Neural crest cell (in vitro differentiated cells): ENCODE data around the gene SCRN1. TPM values are rescaled to one million over a fixed set of nuclear protein-coding genes. Genes with fewer than 3 reads are reported as not detected.

Experiments
- DNase-seq: peaks from one replicate; pipeline ENCODE4 v3.0.0; 2021; ENCODE audit warnings: low read depth, mixed read lengths, low spot score
- H3K27ac Mint-ChIP-seq: one replicate; pipeline ENCODE4 v1.8.0; 2021; ENCODE audit warnings: mild to moderate bottlenecking, mixed read lengths; ENCODE audit not compliant: unreplicated experiment
- H3K27me3 Mint-ChIP-seq: 2 replicates; pipeline ENCODE4 v1.8.0; 2021; ENCODE audit warnings: low read depth, mild to moderate bottlenecking, mixed read lengths
- H3K36me3 Mint-ChIP-seq: 2 replicates; pipeline ENCODE4 v1.8.0; 2021; ENCODE audit warnings: low read depth, mild to moderate bottlenecking, mixed read lengths
- H3K4me1 Mint-ChIP-seq: 2 replicates; pipeline ENCODE4 v1.8.0; 2021; ENCODE audit warnings: mixed read lengths
- H3K4me3 Mint-ChIP-seq: one replicate; pipeline ENCODE4 v1.8.0; 2021; ENCODE audit warnings: mild to moderate bottlenecking, mixed read lengths
- H3K9me3 Mint-ChIP-seq: 2 replicates; pipeline ENCODE4 v1.8.0; 2021; ENCODE audit warnings: mixed read lengths
- CTCF ChIP-seq: fragments of 200-600 bp; sonication (generic); conservative IDR thresholded peaks from 2 replicates; pipeline ENCODE4 v1.5.0; 2021; ENCODE audit warnings: antibody characterized with exemption, mild to moderate bottlenecking
- total RNA-seq: library from RNA; stranded (reverse); gene quantifications from 2 replicates; pipeline ENCODE4 v1.2.1, GENCODE V29; 2021

Gene SCRN1
- total RNA-seq, 1 donor from 2014 or later, result 76.8 TPM

GRCh38 chr7:30003098-30003497 lies 13.5 kb upstream of the SCRN1 start:
- no peak for DNase-seq
- no peak for TF ChIP-seq CTCF
- Mint-ChIP-seq H3K9me3 (no peaks in the 10 kb centered on the region), H3K4me3 (no peak overlapping the region), H3K4me1 (peaks cover 22% of the 10 kb centered on the region), H3K36me3 (no peaks in the 10 kb centered on the region), H3K27me3 (no peaks in the 10 kb centered on the region), H3K27ac (no peak overlapping the region)

GRCh38 chr7:30001998-30002397 lies 12.4 kb upstream of the SCRN1 start:
- no peak for DNase-seq
- TF ChIP-seq CTCF, result no peak
- H3K4me1 Mint-ChIP-seq, result peaks cover 22% of the 10 kb centered on the region
- peaks cover 4% of the 10 kb centered on the region for H3K36me3 Mint-ChIP-seq
- no peak overlapping the region for H3K27ac Mint-ChIP-seq
- no peaks in the 10 kb centered on the region for H3K27me3 Mint-ChIP-seq
- H3K9me3 Mint-ChIP-seq, result peaks cover 4% of the 10 kb centered on the region
- H3K4me3 Mint-ChIP-seq, result no peak overlapping the region

GRCh38 chr7:29998489-29998888 lies 8.9 kb upstream of the SCRN1 start:
- peaks cover 13% of the 10 kb centered on the region for H3K36me3 Mint-ChIP-seq
- no peaks in the 10 kb centered on the region for H3K27me3 Mint-ChIP-seq
- no peak for DNase-seq
- H3K4me3 Mint-ChIP-seq, result no peak overlapping the region
- TF ChIP-seq CTCF, result no peak
- peaks cover 7% of the 10 kb centered on the region for H3K9me3 Mint-ChIP-seq
- no peak overlapping the region for H3K27ac Mint-ChIP-seq
- peaks cover 13% of the 10 kb centered on the region for H3K4me1 Mint-ChIP-seq

- no peak overlapping the region for H3K27ac Mint-ChIP-seq
- H3K4me1 Mint-ChIP-seq, result peaks cover 9% of the 10 kb centered on the region
- no peak for DNase-seq
- no peak overlapping the region for H3K4me3 Mint-ChIP-seq
- peaks cover 19% of the 10 kb centered on the region for H3K36me3 Mint-ChIP-seq
- peaks cover 11% of the 10 kb centered on the region for H3K9me3 Mint-ChIP-seq
- TF ChIP-seq CTCF, result no peak
- no peaks in the 10 kb centered on the region for H3K27me3 Mint-ChIP-seq
Observed at GRCh38 chr7:29996321-29996720, 6.7 kb upstream of the SCRN1 start.

- Mint-ChIP-seq H3K36me3 (peaks cover 22% of the 10 kb centered on the region), H3K9me3 (peaks cover 13% of the 10 kb centered on the region), H3K27me3 (no peaks in the 10 kb centered on the region), H3K4me3 (no peak overlapping the region), H3K4me1 (peaks cover 4% of the 10 kb centered on the region), H3K27ac (no peak overlapping the region)
- no peak for TF ChIP-seq CTCF
- DNase-seq, result no peak
Observed at GRCh38 chr7:29995652-29996051, 6.1 kb upstream of the SCRN1 start.

GRCh38 chr7:29993140-29993539 lies 3.5 kb upstream of the SCRN1 start:
- TF ChIP-seq CTCF, result no peak
- peaks cover 10% of the 10 kb centered on the region for H3K4me1 Mint-ChIP-seq
- no peak overlapping the region for H3K27ac Mint-ChIP-seq
- H3K9me3 Mint-ChIP-seq, result peaks cover 13% of the 10 kb centered on the region
- peaks cover 2% of the 10 kb centered on the region for H3K27me3 Mint-ChIP-seq
- peaks cover 29% of the 10 kb centered on the region for H3K36me3 Mint-ChIP-seq
- DNase-seq, result no peak
- no peak overlapping the region for H3K4me3 Mint-ChIP-seq
